DOHH2 (cell line): ENCODE results near the gene HIPK1.

Source experiments
- H3F3A ChIP-seq: fragments of 200-600 bp; sonication (generic), shearing (Covaris generic); 2 replicates; pipeline ENCODE4 v1.6.0; 2016; ENCODE audit warnings: antibody characterized with exemption, mild to moderate bottlenecking; ENCODE audit not compliant: control insufficient read depth, insufficient read depth
- H3K27ac ChIP-seq: fragments of 200-600 bp; sonication (generic); 2 replicates; pipeline ENCODE4 v1.5.1; 2014; ENCODE audit warnings: low read depth, mild to moderate bottlenecking, low read length, moderate library complexity
- H3K27me3 ChIP-seq: fragments of 200-600 bp; sonication (generic); 2 replicates; pipeline ENCODE4 v1.6.1; 2014; ENCODE audit warnings: mild to moderate bottlenecking, low read length, mixed read lengths; ENCODE audit not compliant: control insufficient read depth
- H3K36me3 ChIP-seq: fragments of 200-600 bp; sonication (generic); 2 replicates; pipeline ENCODE4 v1.6.1; 2014; ENCODE audit warnings: mild to moderate bottlenecking, low read length, moderate library complexity, mixed read lengths; ENCODE audit not compliant: control insufficient read depth
- H3K4me1 ChIP-seq: fragments of 200-600 bp; sonication (generic); 2 replicates; pipeline ENCODE4 v1.6.1; 2014; ENCODE audit warnings: mild to moderate bottlenecking, low read length, mixed read lengths; ENCODE audit not compliant: control insufficient read depth
- H3K4me2 ChIP-seq: fragments of 200-600 bp; sonication (generic); 2 replicates; pipeline ENCODE4 v1.6.0; 2014; ENCODE audit warnings: mild to moderate bottlenecking, low read length, moderate library complexity
- H3K4me3 ChIP-seq: fragments of 200-600 bp; sonication (generic); 2 replicates; pipeline ENCODE4 v1.5.1; 2014; ENCODE audit warnings: mild to moderate bottlenecking, low read length, mixed read lengths
- H3K79me2 ChIP-seq: fragments of 200-600 bp; sonication (generic); 2 replicates; pipeline ENCODE4 v1.6.1; 2014; ENCODE audit warnings: mild to moderate bottlenecking, low read length, mixed read lengths; ENCODE audit not compliant: control insufficient read depth
- H3K9me2 ChIP-seq: fragments of 200-600 bp; sonication (generic); replicated peaks from 2 replicates; pipeline ENCODE4 v1.6.1; 2014; ENCODE audit warnings: mild to moderate bottlenecking, low read length, mixed read lengths; ENCODE audit not compliant: control insufficient read depth
- H3K9me3 ChIP-seq: fragments of 200-600 bp; sonication (generic); 2 replicates; pipeline ENCODE4 v1.6.1; 2014; ENCODE audit warnings: antibody characterized with exemption, low read length, mixed read lengths; ENCODE audit not compliant: control insufficient read depth, insufficient read depth
- H4K20me1 ChIP-seq: fragments of 200-600 bp; sonication (generic); 2 replicates; pipeline ENCODE4 v1.6.0; 2014; ENCODE audit warnings: low read depth, mild to moderate bottlenecking, antibody characterized with exemption, low read length, moderate library complexity; ENCODE audit not compliant: control insufficient read depth, insufficient read depth
- EZH2phosphoT487 ChIP-seq: fragments of 200-600 bp; sonication (generic); IDR thresholded peaks from 2 replicates; pipeline ENCODE4 v1.6.1; 2017; ENCODE audit warnings: borderline replicate concordance, mild to moderate bottlenecking, antibody characterized with exemption, low read length, moderate library complexity, mixed read lengths
- TF ChIP-seq, protein P1 (sequence below): fragments of 200-600 bp; sonication (generic); IDR thresholded peaks from one replicate; pipeline ENCODE4 v1.5.1; 2014; ENCODE audit warnings: antibody characterized with exemption, mild to moderate bottlenecking, low read depth, low read length; ENCODE audit not compliant: poor library complexity, severe bottlenecking

The HIPK1 gene

DNA sequence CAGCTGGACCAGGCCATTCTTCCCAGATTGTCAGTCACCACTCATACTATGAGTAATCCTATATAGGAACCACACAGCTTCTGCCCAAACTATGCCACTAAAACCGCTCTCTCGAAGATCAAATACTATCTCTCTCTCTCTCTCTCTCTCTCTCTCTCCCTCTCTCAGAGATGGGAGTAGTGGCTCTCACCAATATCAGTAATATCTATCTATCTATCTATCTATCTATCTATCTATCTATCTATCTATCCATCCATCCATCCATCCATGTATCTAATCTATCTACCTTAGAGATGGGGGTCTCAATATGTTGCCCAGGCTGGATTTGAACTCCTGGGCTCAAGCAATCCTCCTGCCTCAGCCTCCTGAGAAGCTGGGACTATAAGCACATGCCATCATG lies 4.7 kb upstream of the HIPK1 start:
- Histone ChIP-seq H3K9me2 (no peaks in the 10 kb centered on the region), H3K36me3 (no peaks in the 10 kb centered on the region), H3K27me3 (peaks cover 11% of the 10 kb centered on the region; the same call in 1 of the 2 replicates), H3K27ac (no peak overlapping the region), H4K20me1 (no peaks in the 10 kb centered on the region), H3K4me1 (peaks cover 12% of the 10 kb centered on the region), H3F3A (peaks cover 9% of the 10 kb centered on the region), H3K79me2 (peaks cover 7% of the 10 kb centered on the region), H3K4me2 (no peak overlapping the region), H3K4me3 (no peak overlapping the region), H3K9me3 (no peaks in the 10 kb centered on the region)
- TF ChIP-seq, protein P1, sequence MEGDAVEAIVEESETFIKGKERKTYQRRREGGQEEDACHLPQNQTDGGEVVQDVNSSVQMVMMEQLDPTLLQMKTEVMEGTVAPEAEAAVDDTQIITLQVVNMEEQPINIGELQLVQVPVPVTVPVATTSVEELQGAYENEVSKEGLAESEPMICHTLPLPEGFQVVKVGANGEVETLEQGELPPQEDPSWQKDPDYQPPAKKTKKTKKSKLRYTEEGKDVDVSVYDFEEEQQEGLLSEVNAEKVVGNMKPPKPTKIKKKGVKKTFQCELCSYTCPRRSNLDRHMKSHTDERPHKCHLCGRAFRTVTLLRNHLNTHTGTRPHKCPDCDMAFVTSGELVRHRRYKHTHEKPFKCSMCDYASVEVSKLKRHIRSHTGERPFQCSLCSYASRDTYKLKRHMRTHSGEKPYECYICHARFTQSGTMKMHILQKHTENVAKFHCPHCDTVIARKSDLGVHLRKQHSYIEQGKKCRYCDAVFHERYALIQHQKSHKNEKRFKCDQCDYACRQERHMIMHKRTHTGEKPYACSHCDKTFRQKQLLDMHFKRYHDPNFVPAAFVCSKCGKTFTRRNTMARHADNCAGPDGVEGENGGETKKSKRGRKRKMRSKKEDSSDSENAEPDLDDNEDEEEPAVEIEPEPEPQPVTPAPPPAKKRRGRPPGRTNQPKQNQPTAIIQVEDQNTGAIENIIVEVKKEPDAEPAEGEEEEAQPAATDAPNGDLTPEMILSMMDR: no peak
- no peak for TF ChIP-seq EZH2phosphoT487

DNA sequence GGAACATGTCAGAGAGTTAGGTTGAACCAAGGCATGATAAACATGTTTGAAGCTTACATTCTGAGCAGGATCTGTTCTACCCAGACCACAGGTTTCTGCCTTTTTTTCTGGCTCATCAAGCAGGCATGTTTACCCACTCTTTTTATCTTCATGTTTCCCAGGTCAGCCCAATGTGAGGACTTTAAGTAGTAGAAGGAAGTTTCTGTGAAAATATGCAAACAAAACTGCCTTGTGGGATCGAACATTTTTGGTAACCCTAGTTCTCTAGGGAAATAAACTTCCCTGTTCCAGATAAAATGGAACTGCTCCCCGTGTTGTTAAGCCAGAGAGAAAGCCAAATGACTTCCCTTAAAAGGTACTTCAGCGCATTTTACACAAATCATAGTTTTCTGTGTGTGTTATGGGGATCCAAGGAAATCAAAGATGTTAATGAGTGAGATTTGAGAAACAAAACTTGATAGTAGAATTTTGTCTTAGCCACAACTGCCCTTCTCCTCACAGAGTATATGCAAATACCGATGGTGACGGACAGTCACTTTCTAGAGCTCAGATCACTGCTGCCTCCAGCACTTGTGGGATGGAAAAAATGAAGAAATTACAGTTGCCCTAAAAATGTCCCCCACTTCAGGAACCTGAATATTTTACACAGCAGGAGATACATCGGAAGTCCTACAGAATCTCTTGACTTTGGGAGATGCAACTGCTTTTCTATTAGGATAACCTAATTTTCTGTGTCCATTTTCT lies 765 bp upstream of the HIPK1 start:
- Histone ChIP-seq H3K4me3 (peak overlapping the region; percentile 96), H3K9me3 (no peaks in the 10 kb centered on the region), H3K4me1 (peaks cover 29% of the 10 kb centered on the region), H3K27me3 (0 out of 2 replicates have a peak, but pooled peaks cover 3% of the 10 kb centered on the region), H3K79me2 (peaks cover 45% of the 10 kb centered on the region), H3K4me2 (peak overlapping the region; percentile 93), H3K9me2 (no peaks in the 10 kb centered on the region), H4K20me1 (0 out of 2 replicates have a peak, but pooled peaks cover 6% of the 10 kb centered on the region), H3K36me3 (0 out of 2 replicates have a peak, but pooled peaks cover 2% of the 10 kb centered on the region), H3K27ac (peak overlapping the region; percentile 57), H3F3A (peaks cover 9% of the 10 kb centered on the region)
- TF ChIP-seq, protein P1: no peak
- TF ChIP-seq EZH2phosphoT487: no peak

DNA sequence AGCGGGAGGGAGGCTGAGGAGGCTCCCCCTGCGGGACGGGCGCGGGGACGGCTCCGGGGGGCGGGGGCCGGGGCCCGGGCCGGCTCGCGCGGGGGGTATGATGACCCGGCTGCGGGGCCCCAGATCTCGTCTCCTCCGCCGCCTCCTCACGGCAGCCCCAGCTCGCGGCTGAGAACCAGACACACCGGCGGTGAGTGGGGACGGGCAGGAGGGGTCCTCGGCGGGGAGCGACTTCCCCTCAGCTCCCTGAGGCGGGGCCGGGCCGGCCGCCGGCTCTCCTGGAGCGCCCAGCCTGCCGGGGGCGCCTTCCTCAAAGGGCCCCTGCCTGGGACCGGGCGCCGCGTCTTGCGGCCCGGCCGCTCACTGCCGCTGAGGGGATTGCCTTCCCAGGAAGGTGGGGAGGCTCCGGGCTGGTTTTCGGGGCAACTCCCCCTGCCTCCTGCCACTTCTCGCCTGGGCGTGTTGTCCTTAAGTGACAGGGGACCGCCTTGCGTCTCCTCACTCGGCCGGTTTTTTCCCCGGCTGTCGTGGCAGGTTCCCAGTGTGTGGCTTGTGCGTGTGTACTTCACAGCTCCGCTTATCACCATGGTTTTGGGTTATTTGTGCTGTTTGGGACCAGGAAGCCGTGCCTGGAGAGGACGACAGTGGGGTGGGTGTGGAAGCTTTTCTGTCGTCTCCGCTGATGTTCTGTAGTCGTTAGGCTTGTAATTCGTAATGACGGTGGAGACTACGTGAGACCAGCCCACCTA lies 800 bp downstream of the HIPK1 start:
- Histone ChIP-seq H3K36me3 (0 out of 2 replicates have a peak, but pooled peaks cover 5% of the 10 kb centered on the region), H3F3A (peaks cover 9% of the 10 kb centered on the region), H3K9me3 (no peaks in the 10 kb centered on the region), H3K4me1 (peaks cover 29% of the 10 kb centered on the region), H3K27ac (peak overlapping the region; percentile 57), H3K27me3 (no peaks in the 10 kb centered on the region), H3K9me2 (no peaks in the 10 kb centered on the region), H3K4me2 (peak overlapping the region; percentile 93), H4K20me1 (0 out of 2 replicates have a peak, but pooled peaks cover 6% of the 10 kb centered on the region), H3K79me2 (peaks cover 61% of the 10 kb centered on the region), H3K4me3 (peak overlapping the region; percentile 96)
- TF ChIP-seq, protein P1: peak; percentile 52
- TF ChIP-seq EZH2phosphoT487: no peak
